ENCODE measurements around the gene PRUNE1.
A peak's percentile ranks its signal among the peaks of the same experiment; 100 is the strongest.

The PRUNE1 gene

GRCh38 chr1:150999051-150999674, 9.1 kb upstream of the PRUNE1 start:
- peaks cover 24% of the 10 kb centered on the region for H3K4me1 ChIP-seq (ENCODE audit: insufficient read depth, low read length)
- H3K27ac ChIP-seq (ENCODE audit: low read depth, low read length) = no peak overlapping the region
- H3K9ac ChIP-seq (ENCODE audit: low read length) = no peak overlapping the region
- no peaks in the 10 kb centered on the region for H3K27me3 ChIP-seq (ENCODE audit: control insufficient read depth in 1 of 2, insufficient read depth in 2 of 2, low read length in 2 of 2)
- H3K36me3 ChIP-seq (ENCODE audit: insufficient read depth, low read length) = peaks cover 51% of the 10 kb centered on the region
- no peaks in the 10 kb centered on the region for H3K9me3 ChIP-seq (ENCODE audit: low read length)
- no peak overlapping the region for H3K4me3 ChIP-seq (ENCODE audit: low read depth in 1 of 2, low read length in 2 of 2)

GRCh38 chr1:150999926-151000325, 8.3 kb upstream of the PRUNE1 start:
- Histone ChIP-seq H3K9ac (ENCODE audit: low read length) (no peak overlapping the region), H3K36me3 (ENCODE audit: insufficient read depth, low read length) (peaks cover 51% of the 10 kb centered on the region), H3K9me3 (ENCODE audit: low read length) (no peaks in the 10 kb centered on the region), H3K4me3 (ENCODE audit: low read depth in 1 of 2, low read length in 2 of 2) (no peak overlapping the region), H3K4me1 (ENCODE audit: insufficient read depth, low read length) (peaks cover 26% of the 10 kb centered on the region), H3K27ac (ENCODE audit: low read depth, low read length) (no peak overlapping the region), H3K27me3 (ENCODE audit: control insufficient read depth in 1 of 2, insufficient read depth in 2 of 2, low read length in 2 of 2) (no peaks in the 10 kb centered on the region)

DNA sequence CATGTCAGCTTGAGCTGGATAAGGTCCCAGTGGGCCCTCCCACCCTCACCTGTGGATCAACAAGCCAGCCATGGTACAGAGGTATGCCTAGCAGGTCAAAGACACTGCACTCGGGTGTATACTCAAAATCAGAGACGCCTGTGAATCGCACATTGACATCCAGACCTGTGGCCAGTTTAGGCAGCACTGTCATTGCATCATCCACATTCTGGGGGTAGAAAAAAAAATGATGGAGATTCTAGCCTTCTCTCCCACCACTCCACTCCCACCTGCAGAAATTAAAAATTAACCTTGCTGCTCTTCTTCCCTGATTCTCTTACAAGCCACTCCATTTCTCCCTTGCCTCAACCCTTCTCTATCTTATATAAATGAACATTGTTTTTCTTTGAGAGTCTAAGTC, 7.8 kb upstream of the PRUNE1 start:
- Histone ChIP-seq H3K27me3 (ENCODE audit: control insufficient read depth in 1 of 2, insufficient read depth in 2 of 2, low read length in 2 of 2) (no peaks in the 10 kb centered on the region), H3K9ac (ENCODE audit: low read length) (no peak overlapping the region), H3K9me3 (ENCODE audit: low read length) (no peaks in the 10 kb centered on the region), H3K36me3 (ENCODE audit: insufficient read depth, low read length) (peaks cover 51% of the 10 kb centered on the region), H3K27ac (ENCODE audit: low read depth, low read length) (no peak overlapping the region), H3K4me3 (ENCODE audit: low read depth in 1 of 2, low read length in 2 of 2) (no peak overlapping the region), H3K4me1 (ENCODE audit: insufficient read depth, low read length) (peaks cover 24% of the 10 kb centered on the region)

GRCh38 chr1:151001602-151002001, 6.6 kb upstream of the PRUNE1 start:
- Histone ChIP-seq H3K36me3 (ENCODE audit: insufficient read depth, low read length) (peaks cover 51% of the 10 kb centered on the region), H3K27me3 (ENCODE audit: control insufficient read depth in 1 of 2, insufficient read depth in 2 of 2, low read length in 2 of 2) (no peaks in the 10 kb centered on the region), H3K4me1 (ENCODE audit: insufficient read depth, low read length) (peaks cover 21% of the 10 kb centered on the region), H3K4me3 (ENCODE audit: low read depth in 1 of 2, low read length in 2 of 2) (no peak overlapping the region), H3K27ac (ENCODE audit: low read depth, low read length) (no peak overlapping the region), H3K9ac (ENCODE audit: low read length) (no peak overlapping the region), H3K9me3 (ENCODE audit: low read length) (no peaks in the 10 kb centered on the region)

- Histone ChIP-seq H3K27me3 (ENCODE audit: control insufficient read depth in 1 of 2, insufficient read depth in 2 of 2, low read length in 2 of 2) (no peaks in the 10 kb centered on the region), H3K4me1 (ENCODE audit: insufficient read depth, low read length) (peaks cover 24% of the 10 kb centered on the region), H3K27ac (ENCODE audit: low read depth, low read length) (no peak overlapping the region), H3K9ac (ENCODE audit: low read length) (no peak overlapping the region), H3K36me3 (ENCODE audit: insufficient read depth, low read length) (peaks cover 48% of the 10 kb centered on the region), H3K9me3 (ENCODE audit: low read length) (no peaks in the 10 kb centered on the region), H3K4me3 (ENCODE audit: low read depth in 1 of 2, low read length in 2 of 2) (no peak overlapping the region)
Measured at GRCh38 chr1:151002051-151002450, 6.2 kb upstream of the PRUNE1 start.

- Histone ChIP-seq H3K9ac (ENCODE audit: low read length) (peak overlapping the region; percentile 4), H3K27me3 (ENCODE audit: control insufficient read depth in 1 of 2, insufficient read depth in 2 of 2, low read length in 2 of 2) (no peaks in the 10 kb centered on the region), H3K27ac (ENCODE audit: low read depth, low read length) (no peak overlapping the region), H3K4me1 (ENCODE audit: insufficient read depth, low read length) (peaks cover 30% of the 10 kb centered on the region), H3K9me3 (ENCODE audit: low read length) (no peaks in the 10 kb centered on the region), H3K36me3 (ENCODE audit: insufficient read depth, low read length) (peaks cover 42% of the 10 kb centered on the region), H3K4me3 (ENCODE audit: low read depth in 1 of 2, low read length in 2 of 2) (peak overlapping the region in 1 of 2 donors; percentile 47)
Measured at GRCh38 chr1:151002611-151003010, 5.6 kb upstream of the PRUNE1 start.

- H3K27me3 ChIP-seq (ENCODE audit: control insufficient read depth in 1 of 2, insufficient read depth in 2 of 2, low read length in 2 of 2) = no peaks in the 10 kb centered on the region
- H3K36me3 ChIP-seq (ENCODE audit: insufficient read depth, low read length) = peaks cover 36% of the 10 kb centered on the region
- no peaks in the 10 kb centered on the region for H3K9me3 ChIP-seq (ENCODE audit: low read length)
- H3K4me3 ChIP-seq (ENCODE audit: low read depth in 1 of 2, low read length in 2 of 2) = peak overlapping the region in 1 of 2 donors; percentile 47
- H3K27ac ChIP-seq (ENCODE audit: low read depth, low read length) = no peak overlapping the region
- H3K4me1 ChIP-seq (ENCODE audit: insufficient read depth, low read length) = peaks cover 33% of the 10 kb centered on the region
- peak overlapping the region; percentile 4 for H3K9ac ChIP-seq (ENCODE audit: low read length)
Measured at GRCh38 chr1:151003180-151003579, 5.1 kb upstream of the PRUNE1 start.

- Histone ChIP-seq H3K27me3 (ENCODE audit: control insufficient read depth in 1 of 2, insufficient read depth in 2 of 2, low read length in 2 of 2) (no peaks in the 10 kb centered on the region), H3K9ac (ENCODE audit: low read length) (peak overlapping the region; percentile 81), H3K27ac (ENCODE audit: low read depth, low read length) (peak overlapping the region; percentile 78), H3K9me3 (ENCODE audit: low read length) (no peaks in the 10 kb centered on the region), H3K4me3 (ENCODE audit: low read depth in 1 of 2, low read length in 2 of 2) (peak overlapping the region; percentile 49 to 93), H3K4me1 (ENCODE audit: insufficient read depth, low read length) (peaks cover 40% of the 10 kb centered on the region), H3K36me3 (ENCODE audit: insufficient read depth, low read length) (peaks cover 18% of the 10 kb centered on the region)
Measured at GRCh38 chr1:151005729-151006319, 2.4 kb upstream of the PRUNE1 start.

GRCh38 chr1:151006327-151007052, 1.8 kb upstream of the PRUNE1 start, which contains the start of gene MINDY1:
MINDY1 (minus strand) TSS chr1:151006902; CDS start chr1:151002617, 4,285 bp downstream.
- H3K27ac ChIP-seq (ENCODE audit: low read depth, low read length) = peak within 1 kb of the TSS; percentile 78
- peak within 1 kb of the TSS; percentile 49 to 98 for H3K4me3 ChIP-seq (ENCODE audit: low read depth in 1 of 2, low read length in 2 of 2)
- peaks cover 12% of the 10 kb centered on the region for H3K36me3 ChIP-seq (ENCODE audit: insufficient read depth, low read length)
- peak within 1 kb of the TSS; percentile 81 for H3K9ac ChIP-seq (ENCODE audit: low read length)
- no peaks in the 10 kb centered on the region for H3K9me3 ChIP-seq (ENCODE audit: low read length)
- no peaks in the 10 kb centered on the region for H3K27me3 ChIP-seq (ENCODE audit: control insufficient read depth in 1 of 2, insufficient read depth in 2 of 2, low read length in 2 of 2)
- H3K4me1 ChIP-seq (ENCODE audit: insufficient read depth, low read length) = peaks cover 40% of the 10 kb centered on the region

DNA sequence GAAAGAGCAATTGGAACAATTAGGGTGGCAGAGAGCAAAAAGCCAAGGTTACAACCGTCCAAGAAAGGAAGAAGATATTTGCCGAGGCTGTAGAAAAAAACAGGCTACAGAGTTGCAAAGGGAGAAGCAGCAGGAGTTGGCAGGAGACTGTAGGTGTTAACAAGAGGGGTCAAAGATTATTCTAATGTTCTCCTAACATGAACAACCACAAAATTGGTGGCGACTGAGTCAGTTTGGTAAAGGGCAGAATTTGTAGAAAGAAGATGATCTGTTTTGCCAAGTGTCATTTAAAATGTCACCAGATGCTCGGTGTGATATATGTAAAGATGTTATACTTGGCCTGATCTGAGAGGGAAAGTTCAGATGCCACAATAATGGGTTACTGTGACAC, 401 bp upstream of the PRUNE1 start:
- Histone ChIP-seq H3K27ac (ENCODE audit: low read depth, low read length) (peak overlapping the region; percentile 29), H3K27me3 (ENCODE audit: control insufficient read depth in 1 of 2, insufficient read depth in 2 of 2, low read length in 2 of 2) (no peaks in the 10 kb centered on the region), H3K9me3 (ENCODE audit: low read length) (no peaks in the 10 kb centered on the region), H3K36me3 (ENCODE audit: insufficient read depth, low read length) (peaks cover 3% of the 10 kb centered on the region), H3K4me3 (ENCODE audit: low read depth in 1 of 2, low read length in 2 of 2) (peak overlapping the region; percentile 56 to 98), H3K4me1 (ENCODE audit: insufficient read depth, low read length) (peaks cover 31% of the 10 kb centered on the region), H3K9ac (ENCODE audit: low read length) (peak overlapping the region; percentile 9)

DNA sequence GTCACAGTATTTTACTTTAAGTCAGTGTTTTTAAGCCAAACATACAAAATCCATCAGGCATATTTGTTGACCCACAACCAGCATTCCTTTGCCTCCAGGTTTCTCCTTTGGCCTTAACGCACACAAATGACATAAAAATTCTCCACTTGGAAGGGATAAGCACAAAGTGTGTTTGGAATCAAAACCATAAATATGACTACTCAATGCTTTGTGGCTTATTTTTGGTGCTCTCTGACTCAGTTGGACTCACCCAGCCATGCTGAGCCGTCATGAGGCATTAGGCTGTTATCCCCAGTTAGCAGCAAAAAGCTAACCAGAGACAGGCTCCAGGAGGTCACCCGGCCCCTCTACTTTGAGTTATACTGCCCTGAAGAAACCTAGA, 948 bp downstream of the PRUNE1 start:
- peak overlapping the region; percentile 56 to 98 for H3K4me3 ChIP-seq (ENCODE audit: low read depth in 1 of 2, low read length in 2 of 2)
- peak overlapping the region; percentile 89 for H3K27ac ChIP-seq (ENCODE audit: low read depth, low read length)
- peak overlapping the region; percentile 64 for H3K9ac ChIP-seq (ENCODE audit: low read length)
- H3K9me3 ChIP-seq (ENCODE audit: low read length) = no peaks in the 10 kb centered on the region
- peaks cover 34% of the 10 kb centered on the region for H3K4me1 ChIP-seq (ENCODE audit: insufficient read depth, low read length)
- peaks cover 3% of the 10 kb centered on the region for H3K36me3 ChIP-seq (ENCODE audit: insufficient read depth, low read length)
- no peaks in the 10 kb centered on the region for H3K27me3 ChIP-seq (ENCODE audit: control insufficient read depth in 1 of 2, insufficient read depth in 2 of 2, low read length in 2 of 2)
